GM21515 (cell line): ENCODE results near the gene GABRB1.

Source experiments
- ATAC-seq: cut with Tn5 transposase; IDR thresholded peaks from one replicate; pipeline ENCODE4 v1.9.1; 2021; ENCODE audit not compliant: unreplicated experiment

The GABRB1 gene

DNA sequence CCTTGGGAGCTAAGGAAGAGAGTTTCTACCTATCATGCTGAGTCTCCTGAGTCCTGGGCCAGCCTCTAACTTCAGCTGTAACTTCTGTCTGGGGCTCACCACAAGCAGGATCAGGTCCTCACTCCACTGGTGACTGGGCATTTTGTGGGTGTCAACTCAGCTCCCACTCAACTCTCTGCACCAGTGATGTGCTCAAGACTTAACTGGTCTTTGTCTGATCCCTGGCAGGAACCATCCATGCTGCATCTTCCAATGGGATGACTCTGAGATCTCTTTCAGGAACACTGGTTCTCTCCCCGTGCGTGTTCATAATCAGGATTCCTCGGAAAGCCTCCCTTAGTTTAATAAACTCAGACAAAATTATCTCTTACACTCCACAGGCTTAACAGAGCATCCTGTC is 349.8 kb downstream of the GABRB1 start:
- no peak for ATAC-seq

- no peak for ATAC-seq
Observed at GRCh38 chr4:47382846-47383360, 351.5 kb downstream of the GABRB1 start.

GRCh38 chr4:47383829-47384427 is 352.6 kb downstream of the GABRB1 start:
- ATAC-seq = no peak

DNA sequence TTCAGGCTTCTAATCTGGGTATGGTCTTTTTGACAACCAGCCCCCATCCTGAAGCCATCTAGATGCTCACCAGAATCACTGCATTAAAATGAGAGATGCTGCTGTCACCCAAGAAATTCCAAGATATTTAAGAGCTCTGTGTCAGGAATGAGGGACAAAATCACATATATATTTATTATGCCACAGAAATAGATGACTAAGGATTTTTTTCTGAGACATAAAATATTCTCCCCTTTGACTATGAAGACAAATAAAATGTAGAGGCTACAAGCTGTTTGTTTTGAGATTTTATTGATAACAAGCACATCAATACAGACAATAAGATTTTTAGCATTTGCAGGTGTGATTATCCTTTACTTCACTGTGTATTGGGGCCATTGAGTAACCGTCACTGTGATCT is 354.8 kb downstream of the GABRB1 start:
- ATAC-seq = no peak

DNA sequence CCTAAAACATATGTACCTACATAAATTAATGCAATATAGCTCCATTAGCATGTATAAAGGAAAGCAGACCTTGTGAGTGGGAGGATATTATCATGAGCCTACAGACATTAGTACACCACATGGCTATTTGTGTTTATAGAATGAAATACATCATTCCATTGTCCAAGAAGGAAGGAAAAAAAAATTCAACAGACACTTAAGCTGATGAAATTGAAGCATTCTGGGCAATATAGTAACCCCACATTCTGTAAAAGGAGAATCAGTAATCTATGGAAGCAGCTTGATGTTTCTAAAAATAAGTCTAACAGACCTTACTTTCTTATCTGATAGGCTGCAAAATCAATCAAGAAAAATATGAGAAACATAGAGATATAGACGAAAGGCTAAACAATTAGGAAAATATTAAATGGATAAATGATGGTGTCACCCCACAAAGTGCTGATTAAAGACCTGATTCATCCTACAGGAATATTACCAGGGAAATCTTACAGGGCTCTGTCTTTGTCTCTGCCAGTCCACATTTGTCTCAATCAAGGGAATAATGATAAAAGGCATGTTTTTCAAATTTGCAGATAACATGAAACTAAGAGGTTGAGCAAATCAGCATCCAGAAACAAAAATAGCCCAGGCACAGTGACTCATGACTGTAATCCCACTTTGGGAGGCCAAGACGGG is 355.3 kb downstream of the GABRB1 start:
- no peak for ATAC-seq

- ATAC-seq = no peak
Observed at GRCh38 chr4:47390428-47391125, 359.2 kb downstream of the GABRB1 start.

DNA sequence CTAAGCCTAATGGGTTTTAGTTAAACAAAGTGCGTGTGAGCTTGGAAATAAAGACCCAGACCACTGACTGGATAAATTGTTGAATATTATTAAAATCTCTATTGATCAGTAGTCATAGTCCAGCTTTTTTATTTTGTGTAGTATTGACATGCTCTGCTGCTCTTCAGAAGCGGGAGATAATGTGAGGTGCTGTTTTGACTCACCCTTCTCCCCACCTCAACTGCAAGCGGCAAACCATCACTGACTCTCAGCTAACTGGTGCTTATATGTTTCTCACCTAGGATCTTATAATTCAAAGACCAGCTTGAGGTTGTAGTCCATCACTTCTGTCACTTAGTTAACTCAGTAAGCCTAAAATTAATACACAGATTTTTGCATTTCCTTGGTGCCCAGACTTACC is 359.9 kb downstream of the GABRB1 start:
- ATAC-seq = no peak

DNA sequence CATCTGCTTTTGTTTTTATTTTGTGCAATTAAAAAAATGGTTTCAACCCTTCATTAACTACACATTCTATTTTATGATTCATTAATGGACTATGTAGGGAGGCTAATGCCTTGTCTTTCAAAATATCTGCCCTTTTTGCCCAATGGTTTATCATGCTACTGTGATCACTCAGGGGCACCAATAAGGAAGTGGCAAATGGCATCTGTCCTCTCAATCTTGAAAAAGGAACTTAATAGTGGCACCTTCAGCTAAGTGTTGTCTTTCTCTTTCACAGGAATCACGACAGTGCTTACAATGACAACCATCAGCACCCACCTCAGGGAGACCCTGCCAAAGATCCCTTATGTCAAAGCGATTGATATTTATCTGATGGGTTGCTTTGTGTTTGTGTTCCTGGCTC is 375.0 kb downstream of the GABRB1 start:
- no peak for ATAC-seq

GRCh38 chr4:47410271-47410670 is 378.9 kb downstream of the GABRB1 start:
- ATAC-seq = no peak

DNA sequence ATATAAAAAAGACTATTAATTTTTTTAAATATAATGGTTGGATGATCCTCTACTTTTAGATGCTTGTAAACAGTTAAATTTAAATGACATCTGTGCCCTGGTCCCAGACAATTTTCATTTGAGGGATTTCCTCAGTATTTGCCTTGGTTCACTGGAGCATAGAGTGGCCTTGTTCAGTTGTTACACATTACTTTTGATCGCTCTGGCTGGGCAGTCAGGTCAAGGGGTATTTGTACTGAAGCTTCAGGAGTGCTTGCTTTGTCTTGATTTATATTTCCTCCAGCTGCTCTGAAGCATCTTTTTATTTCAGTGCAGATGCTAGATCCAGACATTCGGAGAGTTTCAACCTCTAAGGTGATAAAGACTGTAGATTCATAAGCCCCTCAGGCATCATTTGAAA is 382.2 kb downstream of the GABRB1 start:
- no peak for ATAC-seq

GRCh38 chr4:47415719-47416118 is 384.4 kb downstream of the GABRB1 start:
- peak; percentile 61 for ATAC-seq

DNA sequence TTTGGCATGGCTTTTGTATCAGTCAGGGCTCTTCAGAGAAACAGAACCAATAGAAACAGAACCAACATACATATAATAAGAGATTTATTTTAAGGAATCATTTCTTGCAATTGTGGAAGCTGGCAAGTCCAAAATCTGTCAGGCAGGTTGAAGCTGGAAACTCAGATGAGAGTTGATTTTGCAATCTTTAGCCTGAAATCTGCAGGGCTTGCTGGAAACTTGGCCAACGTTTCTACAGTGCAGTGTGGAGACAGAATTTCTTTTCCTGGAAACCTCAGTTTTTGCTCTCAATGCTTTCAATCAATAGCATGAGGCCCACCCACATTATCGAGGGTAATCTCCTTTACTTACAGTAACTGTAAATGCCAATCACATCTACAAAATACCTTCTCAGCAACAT is 386.8 kb downstream of the GABRB1 start:
- no peak for ATAC-seq

DNA sequence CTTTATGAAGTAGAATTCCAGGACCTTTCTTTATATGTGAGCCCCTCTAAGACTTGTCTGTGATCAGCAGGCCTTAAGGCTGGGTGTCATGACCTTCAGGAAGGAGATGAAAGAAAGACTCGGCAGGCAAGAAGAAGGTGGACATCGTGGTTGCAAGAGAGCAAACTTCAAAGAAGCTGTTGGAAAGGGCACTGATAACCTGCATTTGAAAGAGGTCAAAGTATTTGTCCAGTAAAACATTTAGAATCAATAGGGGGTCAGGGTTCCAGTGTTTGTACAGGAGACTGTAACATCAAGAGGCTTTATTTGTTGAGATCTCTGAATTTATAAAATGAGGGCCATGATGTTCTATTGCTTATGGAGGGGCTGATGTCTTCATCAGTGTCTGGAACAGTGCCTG is 387.9 kb downstream of the GABRB1 start:
- no peak for ATAC-seq

GRCh38 chr4:47425628-47426027 is 394.3 kb downstream of the GABRB1 start:
- ATAC-seq = no peak

GRCh38 chr4:47427935-47428334 is 396.6 kb downstream of the GABRB1 start:
- no peak for ATAC-seq

DNA sequence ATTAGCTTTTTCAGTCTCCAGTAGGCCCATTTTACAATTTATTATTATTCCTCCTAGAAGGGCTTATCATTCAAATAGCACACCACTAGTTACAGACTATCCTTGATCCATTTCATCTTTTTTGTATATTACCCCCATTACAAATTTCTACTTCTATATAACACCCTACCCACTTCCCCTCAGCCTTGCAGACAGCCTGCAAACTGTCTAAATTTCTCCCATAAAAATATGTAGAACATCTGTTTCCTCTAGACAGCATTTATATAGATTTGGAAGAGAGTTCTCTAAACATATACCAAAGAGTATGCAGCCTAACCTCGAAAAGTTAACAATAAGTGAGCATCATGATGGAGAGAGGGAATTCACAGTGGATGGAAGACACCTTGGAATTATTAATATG is 401.4 kb downstream of the GABRB1 start:
- no peak for ATAC-seq

GRCh38 chr4:47434931-47435330 is 403.6 kb downstream of the GABRB1 start:
- ATAC-seq = no peak

DNA sequence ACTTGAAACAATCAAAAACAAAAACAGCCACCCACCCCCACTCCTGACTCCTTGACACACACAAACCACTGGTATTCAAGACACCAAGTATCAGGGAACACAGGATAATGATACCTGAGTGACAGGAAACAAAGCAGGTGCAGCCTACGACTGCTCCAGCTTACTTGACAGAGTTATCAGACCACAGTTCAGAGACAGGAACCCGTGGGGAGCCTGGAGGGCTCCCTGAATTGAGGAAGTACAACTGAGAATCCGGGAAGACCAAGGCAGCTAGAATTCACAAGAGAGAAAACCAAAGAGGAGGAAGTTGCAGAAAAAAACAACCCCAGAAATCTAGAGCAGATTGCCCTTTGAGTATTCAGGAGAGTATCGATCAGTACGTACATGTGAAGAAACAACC is 411.6 kb downstream of the GABRB1 start:
- ATAC-seq = peak; percentile 94

DNA sequence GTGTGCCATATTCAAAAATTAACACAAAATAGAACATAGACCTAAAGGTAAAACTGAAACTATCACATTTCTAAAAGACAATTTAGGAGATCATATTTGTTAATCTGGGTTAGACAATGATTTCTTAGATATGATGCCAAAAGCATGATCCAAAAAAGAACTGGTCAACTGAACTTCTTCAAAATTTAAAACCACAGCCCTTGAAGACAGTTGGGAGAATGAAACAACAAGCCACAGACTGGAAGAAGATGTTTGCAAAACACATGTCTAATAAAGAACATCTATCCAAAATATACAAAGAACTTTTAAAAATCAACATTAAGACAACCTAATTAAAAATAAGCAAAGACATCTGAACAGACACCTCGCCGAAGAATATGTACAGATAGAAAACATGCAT is 412.7 kb downstream of the GABRB1 start:
- no peak for ATAC-seq

DNA sequence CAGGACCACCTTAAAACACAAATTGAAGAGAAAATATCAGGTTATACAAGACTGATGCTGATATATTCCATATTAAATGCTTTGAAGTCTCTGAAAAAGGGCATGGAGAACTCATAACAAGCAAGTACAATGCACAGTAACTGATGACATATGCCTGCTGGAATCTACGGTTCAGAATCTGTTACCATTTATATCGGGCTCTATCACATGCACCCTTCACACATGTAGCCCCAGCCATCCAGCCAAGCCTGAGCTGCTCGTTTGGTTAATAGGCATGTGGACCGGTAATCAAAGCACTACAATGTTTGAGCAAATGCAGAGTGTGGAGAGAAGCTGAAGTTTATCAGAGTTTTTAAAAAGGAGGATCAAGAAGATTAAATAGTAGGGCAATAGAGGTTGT is 420.3 kb downstream of the GABRB1 start:
- no peak for ATAC-seq

- peak; percentile 2 for ATAC-seq
Observed at GRCh38 chr4:47462799-47463234, 431.4 kb downstream of the GABRB1 start.
